WTC11 (cell line): ENCODE data around the gene KLC3. TPM values are rescaled to one million over a fixed set of nuclear protein-coding genes. Genes with fewer than 3 reads are reported as not detected.

ENCODE experiments used
- ATAC-seq: fragments of 200-7000 bp; cut with Tn5 transposase; 2 replicates; pipeline ENCODE4 v1.10.0; 2021; ENCODE audit warnings: mild to moderate bottlenecking, moderate library complexity
- CTCF ChIA-PET: fragments of 300-600 bp; sonication (Branson Sonifier 250); formaldehyde crosslinking; loops from one replicate; lab custom pipeline; 2021; ENCODE audit warnings: antibody characterized with exemption; lab: Charles Lee
- POLR2A ChIA-PET: fragments of 350-600 bp; sonication (Branson Sonifier 250); formaldehyde crosslinking; loops from one replicate; lab custom pipeline; 2021; ENCODE audit warnings: antibody characterized with exemption; lab: Charles Lee
- DNase-seq: peaks from one replicate; pipeline ENCODE4 v3.0.0; 2021; ENCODE audit warnings: low spot score
- H3K27ac Mint-ChIP-seq: 2 replicates; pipeline ENCODE4 v1.8.0; 2021; ENCODE audit warnings: mixed read lengths
- H3K27me3 Mint-ChIP-seq: 2 replicates; pipeline ENCODE4 v1.8.0; 2021; ENCODE audit warnings: low read depth, mild to moderate bottlenecking, moderate library complexity, mixed read lengths
- H3K36me3 Mint-ChIP-seq: 2 replicates; pipeline ENCODE4 v1.8.0; 2021; ENCODE audit warnings: mixed read lengths
- H3K4me1 Mint-ChIP-seq: 2 replicates; pipeline ENCODE4 v1.8.0; 2022; ENCODE audit warnings: mixed read lengths
- H3K4me3 Mint-ChIP-seq: 2 replicates; pipeline ENCODE4 v1.8.0; 2021; ENCODE audit warnings: mild to moderate bottlenecking, moderate library complexity, mixed read lengths
- H3K9me3 Mint-ChIP-seq: 2 replicates; pipeline ENCODE4 v1.8.0; 2021; ENCODE audit warnings: mixed read lengths
- ATF1 ChIP-seq: sonication (generic); formaldehyde crosslinking; IDR thresholded peaks from 2 replicates; pipeline ENCODE4 v1.8.1; 2023; ENCODE audit warnings: mild to moderate bottlenecking, moderate library complexity, missing genetic modification reagents
- CBFB ChIP-seq: sonication (generic); formaldehyde crosslinking; IDR thresholded peaks from 2 replicates; pipeline ENCODE4 v1.8.1; 2022; ENCODE audit warnings: mild to moderate bottlenecking, low read depth, missing genetic modification reagents
- CREB1 ChIP-seq: sonication (generic); formaldehyde crosslinking; IDR thresholded peaks from 2 replicates; pipeline ENCODE4 v1.8.0; 2023; ENCODE audit warnings: mild to moderate bottlenecking, missing genetic modification reagents
- FOXK1 ChIP-seq: sonication (generic); formaldehyde crosslinking; IDR thresholded peaks from 2 replicates; pipeline ENCODE4 v1.8.0; 2022; ENCODE audit warnings: mild to moderate bottlenecking, moderate library complexity, missing genetic modification reagents
- GTF2I ChIP-seq: fragments of 250-450 bp; sonication (Bioruptor Pico); conservative IDR thresholded peaks from 2 replicates; pipeline ENCODE4 v1.4.0; 2021; ENCODE audit warnings: mild to moderate bottlenecking
- NFE2L1 ChIP-seq: sonication (generic); formaldehyde crosslinking; IDR thresholded peaks from 2 replicates; pipeline ENCODE4 v1.8.1; 2023; ENCODE audit warnings: missing genetic modification reagents
- total RNA-seq: library from RNA; stranded (reverse); gene quantifications from 3 replicates; pipeline ENCODE4 v1.2.3, GENCODE V29; 2021
- TF ChIP-seq, protein P1 (sequence below): fragments of 250-450 bp; sonication (Bioruptor Pico); IDR thresholded peaks from 2 replicates; pipeline ENCODE4 v1.9.0; 2021; ENCODE audit warnings: mild to moderate bottlenecking, borderline replicate concordance
- TF ChIP-seq, protein P2 (sequence below): sonication (generic); formaldehyde crosslinking; IDR thresholded peaks from 2 replicates; pipeline ENCODE4 v1.8.1; 2023; ENCODE audit warnings: mild to moderate bottlenecking, missing genetic modification reagents
- TF ChIP-seq, protein P3 (sequence below): fragments of 250-450 bp; sonication (Bioruptor Pico); IDR thresholded peaks from 2 replicates; pipeline ENCODE4 v2.1.2; 2022; ENCODE audit warnings: mild to moderate bottlenecking, moderate library complexity
- TF ChIP-seq, protein P4 (sequence below): sonication (generic); formaldehyde crosslinking; IDR thresholded peaks from 2 replicates; pipeline ENCODE4 v1.8.0; 2022; ENCODE audit warnings: missing genetic modification reagents
- TF ChIP-seq, protein P5 (sequence below): sonication (generic); formaldehyde crosslinking; IDR thresholded peaks from 2 replicates; pipeline ENCODE4 v1.8.0; 2023; ENCODE audit warnings: missing genetic modification reagents
- TF ChIP-seq, protein P6 (sequence below): fragments of 250-450 bp; sonication (Bioruptor Pico); conservative IDR thresholded peaks from 2 replicates; pipeline ENCODE4 v1.9.0; 2021; ENCODE audit warnings: mild to moderate bottlenecking

The KLC3 gene
- total RNA-seq, 1 experiment from 2014 or later: 5.2 TPM

DNA sequence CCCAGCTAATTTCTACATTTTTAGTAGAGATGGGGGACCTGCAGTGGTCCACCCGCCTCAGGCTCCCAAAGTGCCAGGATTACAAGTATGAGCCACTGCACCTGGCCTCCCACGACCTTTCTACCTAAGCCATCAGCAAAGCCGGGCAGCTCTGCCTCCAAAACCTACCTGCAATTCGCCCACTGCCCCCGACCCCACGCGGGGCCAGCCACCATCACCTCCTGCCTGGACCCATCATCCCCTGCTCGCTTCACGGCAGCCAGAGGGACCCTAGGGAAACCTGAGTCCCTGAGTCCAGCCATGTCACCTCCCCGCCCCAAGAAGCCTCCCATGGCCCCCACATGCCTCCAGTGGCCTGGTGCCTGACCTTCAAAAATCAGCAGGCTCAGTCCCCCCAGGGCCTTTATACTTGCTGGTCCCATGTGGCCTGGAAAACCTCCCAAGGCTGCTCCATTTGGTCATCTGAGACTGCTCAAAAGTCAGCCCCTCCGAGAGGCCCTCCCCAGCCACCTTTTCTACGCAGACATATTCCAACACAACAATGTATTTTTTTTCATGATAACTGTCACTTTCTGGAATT lies 17.8 kb downstream of the KLC3 start (continued):
- TF ChIP-seq GTF2I (no peak), ATF1 (CRISPR knock-in tag) (no peak), CREB1 (CRISPR knock-in tag) (no peak), CBFB (no peak), NFE2L1 (CRISPR knock-in tag) (no peak)
- TF ChIP-seq, protein P1, sequence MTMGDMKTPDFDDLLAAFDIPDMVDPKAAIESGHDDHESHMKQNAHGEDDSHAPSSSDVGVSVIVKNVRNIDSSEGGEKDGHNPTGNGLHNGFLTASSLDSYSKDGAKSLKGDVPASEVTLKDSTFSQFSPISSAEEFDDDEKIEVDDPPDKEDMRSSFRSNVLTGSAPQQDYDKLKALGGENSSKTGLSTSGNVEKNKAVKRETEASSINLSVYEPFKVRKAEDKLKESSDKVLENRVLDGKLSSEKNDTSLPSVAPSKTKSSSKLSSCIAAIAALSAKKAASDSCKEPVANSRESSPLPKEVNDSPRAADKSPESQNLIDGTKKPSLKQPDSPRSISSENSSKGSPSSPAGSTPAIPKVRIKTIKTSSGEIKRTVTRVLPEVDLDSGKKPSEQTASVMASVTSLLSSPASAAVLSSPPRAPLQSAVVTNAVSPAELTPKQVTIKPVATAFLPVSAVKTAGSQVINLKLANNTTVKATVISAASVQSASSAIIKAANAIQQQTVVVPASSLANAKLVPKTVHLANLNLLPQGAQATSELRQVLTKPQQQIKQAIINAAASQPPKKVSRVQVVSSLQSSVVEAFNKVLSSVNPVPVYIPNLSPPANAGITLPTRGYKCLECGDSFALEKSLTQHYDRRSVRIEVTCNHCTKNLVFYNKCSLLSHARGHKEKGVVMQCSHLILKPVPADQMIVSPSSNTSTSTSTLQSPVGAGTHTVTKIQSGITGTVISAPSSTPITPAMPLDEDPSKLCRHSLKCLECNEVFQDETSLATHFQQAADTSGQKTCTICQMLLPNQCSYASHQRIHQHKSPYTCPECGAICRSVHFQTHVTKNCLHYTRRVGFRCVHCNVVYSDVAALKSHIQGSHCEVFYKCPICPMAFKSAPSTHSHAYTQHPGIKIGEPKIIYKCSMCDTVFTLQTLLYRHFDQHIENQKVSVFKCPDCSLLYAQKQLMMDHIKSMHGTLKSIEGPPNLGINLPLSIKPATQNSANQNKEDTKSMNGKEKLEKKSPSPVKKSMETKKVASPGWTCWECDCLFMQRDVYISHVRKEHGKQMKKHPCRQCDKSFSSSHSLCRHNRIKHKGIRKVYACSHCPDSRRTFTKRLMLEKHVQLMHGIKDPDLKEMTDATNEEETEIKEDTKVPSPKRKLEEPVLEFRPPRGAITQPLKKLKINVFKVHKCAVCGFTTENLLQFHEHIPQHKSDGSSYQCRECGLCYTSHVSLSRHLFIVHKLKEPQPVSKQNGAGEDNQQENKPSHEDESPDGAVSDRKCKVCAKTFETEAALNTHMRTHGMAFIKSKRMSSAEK (CRISPR knock-in tag): no peak
- TF ChIP-seq, protein P2, sequence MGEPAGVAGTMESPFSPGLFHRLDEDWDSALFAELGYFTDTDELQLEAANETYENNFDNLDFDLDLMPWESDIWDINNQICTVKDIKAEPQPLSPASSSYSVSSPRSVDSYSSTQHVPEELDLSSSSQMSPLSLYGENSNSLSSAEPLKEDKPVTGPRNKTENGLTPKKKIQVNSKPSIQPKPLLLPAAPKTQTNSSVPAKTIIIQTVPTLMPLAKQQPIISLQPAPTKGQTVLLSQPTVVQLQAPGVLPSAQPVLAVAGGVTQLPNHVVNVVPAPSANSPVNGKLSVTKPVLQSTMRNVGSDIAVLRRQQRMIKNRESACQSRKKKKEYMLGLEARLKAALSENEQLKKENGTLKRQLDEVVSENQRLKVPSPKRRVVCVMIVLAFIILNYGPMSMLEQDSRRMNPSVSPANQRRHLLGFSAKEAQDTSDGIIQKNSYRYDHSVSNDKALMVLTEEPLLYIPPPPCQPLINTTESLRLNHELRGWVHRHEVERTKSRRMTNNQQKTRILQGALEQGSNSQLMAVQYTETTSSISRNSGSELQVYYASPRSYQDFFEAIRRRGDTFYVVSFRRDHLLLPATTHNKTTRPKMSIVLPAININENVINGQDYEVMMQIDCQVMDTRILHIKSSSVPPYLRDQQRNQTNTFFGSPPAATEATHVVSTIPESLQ (CRISPR knock-in tag): no peak
- TF ChIP-seq, protein P3, sequence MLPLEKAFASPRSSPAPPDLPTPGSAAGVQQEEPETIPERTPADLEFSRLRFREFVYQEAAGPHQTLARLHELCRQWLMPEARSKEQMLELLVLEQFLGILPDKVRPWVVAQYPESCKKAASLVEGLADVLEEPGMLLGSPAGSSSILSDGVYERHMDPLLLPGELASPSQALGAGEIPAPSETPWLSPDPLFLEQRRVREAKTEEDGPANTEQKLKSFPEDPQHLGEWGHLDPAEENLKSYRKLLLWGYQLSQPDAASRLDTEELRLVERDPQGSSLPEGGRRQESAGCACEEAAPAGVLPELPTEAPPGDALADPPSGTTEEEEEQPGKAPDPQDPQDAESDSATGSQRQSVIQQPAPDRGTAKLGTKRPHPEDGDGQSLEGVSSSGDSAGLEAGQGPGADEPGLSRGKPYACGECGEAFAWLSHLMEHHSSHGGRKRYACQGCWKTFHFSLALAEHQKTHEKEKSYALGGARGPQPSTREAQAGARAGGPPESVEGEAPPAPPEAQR (CRISPR knock-in tag): no peak

DNA sequence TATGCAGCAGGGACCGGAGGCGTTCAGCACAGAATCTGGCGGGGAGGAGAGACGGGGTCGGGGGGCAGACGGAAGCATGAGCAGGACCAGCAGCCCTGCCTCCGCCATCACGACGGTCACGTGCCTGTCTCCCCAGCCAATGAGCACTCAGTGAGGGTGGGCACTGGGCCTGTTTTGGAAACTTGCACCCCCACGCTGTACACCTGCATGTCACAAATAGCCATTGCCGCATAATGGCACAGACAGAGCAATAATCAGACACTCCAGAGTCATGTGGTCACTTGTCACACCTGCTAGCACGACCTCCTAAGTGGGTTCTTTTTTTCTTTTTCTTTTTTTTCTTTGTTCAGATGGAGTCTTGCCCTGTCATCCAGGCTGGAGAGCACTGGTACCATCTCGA lies 21.1 kb downstream of the KLC3 start:
- H3K4me1 Mint-ChIP-seq: no peaks in the 10 kb centered on the region
- DNase-seq (no peak), ATAC-seq (no peak)
- H3K4me3 Mint-ChIP-seq: no peak overlapping the region
- POLR2A ChIA-PET: interaction anchor here (0.7 kb wide), 1 partner anchor 53 kb away, joined by 3 read pairs; no protein-coding TSS in a partner anchor
- H3K9me3 Mint-ChIP-seq: no peaks in the 10 kb centered on the region
- peaks cover 57% of the 10 kb centered on the region for H3K36me3 Mint-ChIP-seq
- no peak overlapping the region for H3K27ac Mint-ChIP-seq
- CTCF ChIA-PET: no interaction called here
- TF ChIP-seq, protein P4, sequence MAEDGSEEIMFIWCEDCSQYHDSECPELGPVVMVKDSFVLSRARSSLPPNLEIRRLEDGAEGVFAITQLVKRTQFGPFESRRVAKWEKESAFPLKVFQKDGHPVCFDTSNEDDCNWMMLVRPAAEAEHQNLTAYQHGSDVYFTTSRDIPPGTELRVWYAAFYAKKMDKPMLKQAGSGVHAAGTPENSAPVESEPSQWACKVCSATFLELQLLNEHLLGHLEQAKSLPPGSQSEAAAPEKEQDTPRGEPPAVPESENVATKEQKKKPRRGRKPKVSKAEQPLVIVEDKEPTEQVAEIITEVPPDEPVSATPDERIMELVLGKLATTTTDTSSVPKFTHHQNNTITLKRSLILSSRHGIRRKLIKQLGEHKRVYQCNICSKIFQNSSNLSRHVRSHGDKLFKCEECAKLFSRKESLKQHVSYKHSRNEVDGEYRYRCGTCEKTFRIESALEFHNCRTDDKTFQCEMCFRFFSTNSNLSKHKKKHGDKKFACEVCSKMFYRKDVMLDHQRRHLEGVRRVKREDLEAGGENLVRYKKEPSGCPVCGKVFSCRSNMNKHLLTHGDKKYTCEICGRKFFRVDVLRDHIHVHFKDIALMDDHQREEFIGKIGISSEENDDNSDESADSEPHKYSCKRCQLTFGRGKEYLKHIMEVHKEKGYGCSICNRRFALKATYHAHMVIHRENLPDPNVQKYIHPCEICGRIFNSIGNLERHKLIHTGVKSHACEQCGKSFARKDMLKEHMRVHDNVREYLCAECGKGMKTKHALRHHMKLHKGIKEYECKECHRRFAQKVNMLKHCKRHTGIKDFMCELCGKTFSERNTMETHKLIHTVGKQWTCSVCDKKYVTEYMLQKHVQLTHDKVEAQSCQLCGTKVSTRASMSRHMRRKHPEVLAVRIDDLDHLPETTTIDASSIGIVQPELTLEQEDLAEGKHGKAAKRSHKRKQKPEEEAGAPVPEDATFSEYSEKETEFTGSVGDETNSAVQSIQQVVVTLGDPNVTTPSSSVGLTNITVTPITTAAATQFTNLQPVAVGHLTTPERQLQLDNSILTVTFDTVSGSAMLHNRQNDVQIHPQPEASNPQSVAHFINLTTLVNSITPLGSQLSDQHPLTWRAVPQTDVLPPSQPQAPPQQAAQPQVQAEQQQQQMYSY (CRISPR knock-in tag): no peak
- TF ChIP-seq, protein P5, sequence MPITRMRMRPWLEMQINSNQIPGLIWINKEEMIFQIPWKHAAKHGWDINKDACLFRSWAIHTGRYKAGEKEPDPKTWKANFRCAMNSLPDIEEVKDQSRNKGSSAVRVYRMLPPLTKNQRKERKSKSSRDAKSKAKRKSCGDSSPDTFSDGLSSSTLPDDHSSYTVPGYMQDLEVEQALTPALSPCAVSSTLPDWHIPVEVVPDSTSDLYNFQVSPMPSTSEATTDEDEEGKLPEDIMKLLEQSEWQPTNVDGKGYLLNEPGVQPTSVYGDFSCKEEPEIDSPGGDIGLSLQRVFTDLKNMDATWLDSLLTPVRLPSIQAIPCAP (CRISPR knock-in tag): no peak
- no peak for TF ChIP-seq FOXK1 (CRISPR knock-in tag)
- TF ChIP-seq, protein P6, sequence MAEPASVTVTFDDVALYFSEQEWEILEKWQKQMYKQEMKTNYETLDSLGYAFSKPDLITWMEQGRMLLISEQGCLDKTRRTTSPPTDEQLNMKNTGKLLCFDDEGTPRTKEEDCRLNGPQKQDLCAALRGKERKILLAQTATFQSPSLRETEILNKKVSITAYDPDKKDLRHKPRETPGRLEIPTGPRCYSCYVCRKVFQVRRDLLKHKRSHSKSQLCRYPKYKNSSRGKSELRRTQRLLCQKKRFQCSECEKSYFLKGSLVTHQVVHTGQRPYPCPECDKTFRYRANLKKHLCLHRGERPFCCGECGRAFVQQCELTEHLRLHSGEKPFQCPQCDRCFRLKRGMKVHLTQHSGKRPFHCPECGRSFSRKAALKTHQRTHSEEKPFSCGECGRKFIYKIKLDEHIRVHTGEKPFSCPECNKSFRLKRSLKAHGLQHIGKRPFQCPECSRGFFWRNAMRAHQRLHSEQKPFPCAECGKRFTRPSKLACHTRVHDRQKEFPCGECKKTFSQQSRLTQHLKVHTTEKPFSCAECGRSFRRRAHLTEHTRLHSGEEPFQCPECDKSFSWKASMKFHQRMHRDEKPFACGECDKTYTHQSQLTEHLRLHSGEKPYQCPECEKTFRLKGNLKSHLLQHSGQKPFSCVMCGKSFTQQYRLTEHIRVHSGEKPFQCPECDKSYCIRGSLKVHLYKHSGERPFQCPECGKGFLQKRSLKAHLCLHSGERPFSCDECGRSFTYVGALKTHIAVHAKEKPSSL (CRISPR knock-in tag): no peak
- no peaks in the 10 kb centered on the region for H3K27me3 Mint-ChIP-seq
